ENCODE data around the gene CLBA1. TPM values are rescaled to one million over a fixed set of nuclear protein-coding genes. Genes with fewer than 3 reads are reported as not detected.

CLBA1 gene
- polyA plus RNA-seq, 2 donors = 6.5 to 8.3 TPM

DNA sequence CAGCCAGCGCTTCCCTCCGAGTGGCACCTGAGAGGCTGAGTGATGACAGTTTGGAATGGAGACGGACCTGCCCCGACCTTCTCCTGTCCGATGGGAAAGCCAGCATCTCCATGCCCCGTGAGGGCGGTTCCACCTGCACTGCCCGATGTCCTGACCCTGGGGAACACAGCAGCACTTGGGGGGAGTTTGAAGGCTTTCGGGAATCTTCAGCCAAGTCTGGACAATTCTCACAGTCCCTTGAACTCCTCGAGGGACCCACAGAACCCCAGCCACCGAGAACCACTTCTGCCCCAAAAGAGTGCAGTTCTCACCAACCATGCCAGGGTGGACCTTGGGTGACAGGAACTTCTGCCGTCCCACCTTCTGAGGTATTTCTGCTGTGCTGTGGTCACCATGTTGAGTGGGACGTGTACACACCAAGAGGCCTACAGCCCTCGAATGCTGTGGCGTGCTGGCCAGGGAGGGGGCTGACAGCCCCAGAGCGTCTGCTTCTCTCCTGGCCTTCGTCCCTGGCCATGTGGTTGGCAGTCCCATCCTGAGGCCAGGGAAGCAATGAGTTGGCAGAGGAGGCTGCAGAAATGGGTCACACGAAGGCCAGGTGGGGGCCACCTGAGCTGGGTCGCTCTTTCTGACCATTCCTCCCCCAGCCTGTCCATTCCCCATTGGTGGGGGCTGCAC is 1.0 kb downstream of the CLBA1 start:
- Histone ChIP-seq H3K9me3 (ENCODE audit: control insufficient read depth in 2 of 2, insufficient read depth in 1 of 2, low read depth in 1 of 2, low read length in 1 of 2) (no peaks in the 10 kb centered on the region), H3K36me3 (ENCODE audit: control insufficient read depth in 2 of 2, insufficient read depth in 2 of 2, low read length in 1 of 2) (peaks cover 0 to 7% of the 10 kb centered on the region in 2 donors), H3K27me3 (ENCODE audit: control insufficient read depth in 1 of 2, insufficient read depth in 2 of 2, low read length in 2 of 2) (no peaks in the 10 kb centered on the region), H3K4me3 (ENCODE audit: low read depth in 1 of 2, low read length in 2 of 2) (peak overlapping the region; percentile 76 to 81), H3K4me1 (ENCODE audit: control insufficient read depth in 2 of 2, insufficient read depth in 2 of 2, low read length in 1 of 2) (peaks cover 9 to 15% of the 10 kb centered on the region in 2 donors), H3K27ac (ENCODE audit: low read depth in 2 of 2, low read length in 1 of 2) (no peak overlapping the region)
- WGBS, 2 donors = 48 to 58% methylated on average over 19 of the region's 19 CpGs

DNA sequence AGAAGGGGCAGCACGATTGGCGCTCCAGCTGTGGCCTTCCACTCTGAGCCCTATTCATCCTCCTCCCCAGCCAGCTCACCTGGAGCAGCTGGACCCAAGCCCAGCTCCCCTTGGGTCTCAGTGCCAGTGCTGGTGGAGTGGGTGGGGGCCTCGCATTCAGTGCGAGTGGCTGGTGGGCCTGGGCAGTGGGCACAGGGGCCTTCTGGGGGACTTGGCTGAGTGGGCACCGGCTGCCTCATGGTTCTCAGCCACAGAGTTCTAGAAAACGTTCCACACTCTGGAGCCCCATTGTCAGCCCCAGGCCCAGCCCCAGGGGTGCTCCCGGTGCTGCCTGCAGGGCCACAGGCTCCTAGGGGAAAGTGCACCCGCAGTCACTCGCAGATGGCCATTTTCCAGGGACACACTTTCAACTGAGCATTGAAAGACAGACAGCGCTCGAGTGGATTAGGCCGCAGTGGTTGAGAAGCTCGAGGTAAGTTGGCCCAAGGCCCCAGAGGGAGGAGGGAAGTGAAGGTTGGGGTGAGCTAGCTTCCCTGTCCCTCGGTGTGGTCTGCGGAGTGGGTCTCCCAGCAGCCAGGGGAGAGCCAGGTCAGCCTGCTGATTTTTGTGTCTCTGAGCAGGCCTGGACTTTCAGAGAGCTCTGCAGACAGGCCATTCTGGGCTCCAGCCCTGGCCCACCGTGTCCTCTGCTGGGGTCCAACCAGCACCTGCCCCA is 3.8 kb downstream of the CLBA1 start:
- WGBS, 2 donors = 89% methylated on average over 16 of the region's 16 CpGs
- Histone ChIP-seq H3K4me1 (ENCODE audit: control insufficient read depth in 2 of 2, insufficient read depth in 2 of 2, low read length in 1 of 2) (peaks cover 9 to 11% of the 10 kb centered on the region in 2 donors), H3K36me3 (ENCODE audit: control insufficient read depth in 2 of 2, insufficient read depth in 2 of 2, low read length in 1 of 2) (peaks cover 0 to 21% of the 10 kb centered on the region in 2 donors), H3K27ac (ENCODE audit: low read depth in 2 of 2, low read length in 1 of 2) (no peak overlapping the region), H3K4me3 (ENCODE audit: low read depth in 1 of 2, low read length in 2 of 2) (no peak overlapping the region), H3K27me3 (ENCODE audit: control insufficient read depth in 1 of 2, insufficient read depth in 2 of 2, low read length in 2 of 2) (no peaks in the 10 kb centered on the region), H3K9me3 (ENCODE audit: control insufficient read depth in 2 of 2, insufficient read depth in 1 of 2, low read depth in 1 of 2, low read length in 1 of 2) (no peaks in the 10 kb centered on the region)

DNA sequence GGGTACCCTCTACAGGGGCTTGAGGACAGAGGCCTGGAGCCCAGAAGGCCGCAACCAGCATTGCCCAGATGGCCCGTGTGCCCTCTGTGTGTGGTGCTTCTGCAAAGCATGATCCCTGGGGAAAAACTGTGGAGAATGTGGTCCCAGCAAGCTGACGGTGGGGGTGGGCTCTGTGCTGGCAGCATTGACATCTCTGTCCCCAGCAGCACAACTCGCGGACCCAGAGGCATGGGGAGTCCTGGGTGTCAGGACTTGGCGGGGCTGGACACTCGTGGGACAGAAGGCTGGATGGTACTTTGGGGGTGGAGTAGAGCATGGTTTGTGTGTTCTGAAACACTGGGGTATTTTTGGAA is 4.3 kb downstream of the CLBA1 start:
- 88 to 90% methylated on average over 7 of the region's 7 CpGs for WGBS, 2 donors

DNA sequence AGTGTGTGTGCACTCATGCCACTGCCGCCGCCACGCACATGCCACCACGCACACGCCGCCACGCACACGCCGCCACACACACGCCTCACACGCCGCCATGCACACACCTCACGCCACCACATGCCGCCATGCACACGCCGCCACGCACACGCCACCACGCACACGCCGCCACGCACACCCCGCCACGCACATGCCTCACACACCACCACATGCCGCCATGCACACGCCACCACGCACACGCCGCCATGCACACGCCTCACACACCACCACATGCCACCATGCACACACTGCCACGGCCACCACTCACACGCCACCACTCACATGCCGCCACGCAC is 6.3 kb downstream of the CLBA1 start:
- no peak overlapping the region for H3K27ac ChIP-seq (ENCODE audit: low read depth in 2 of 2, low read length in 1 of 2)
- no peaks in the 10 kb centered on the region for H3K9me3 ChIP-seq (ENCODE audit: control insufficient read depth in 2 of 2, insufficient read depth in 1 of 2, low read depth in 1 of 2, low read length in 1 of 2)
- peaks cover 8 to 33% of the 10 kb centered on the region in 2 donors for H3K36me3 ChIP-seq (ENCODE audit: control insufficient read depth in 2 of 2, insufficient read depth in 2 of 2, low read length in 1 of 2)
- WGBS, 2 donors = 98% methylated on average over 33 to 34 of the region's 34 CpGs
- H3K4me3 ChIP-seq (ENCODE audit: low read depth in 1 of 2, low read length in 2 of 2) = no peak overlapping the region
- no peaks in the 10 kb centered on the region for H3K27me3 ChIP-seq (ENCODE audit: control insufficient read depth in 1 of 2, insufficient read depth in 2 of 2, low read length in 2 of 2)
- no peaks in the 10 kb centered on the region for H3K4me1 ChIP-seq (ENCODE audit: control insufficient read depth in 2 of 2, insufficient read depth in 2 of 2, low read length in 1 of 2)

More for the DNA sequence above, 4.3 kb downstream of the CLBA1 start:
- H3K27me3 ChIP-seq (ENCODE audit: control insufficient read depth in 1 of 2, insufficient read depth in 2 of 2, low read length in 2 of 2) = no peaks in the 10 kb centered on the region
- peaks cover under 1 to 21% of the 10 kb centered on the region in 2 donors for H3K36me3 ChIP-seq (ENCODE audit: control insufficient read depth in 2 of 2, insufficient read depth in 2 of 2, low read length in 1 of 2)
- no peak overlapping the region for H3K27ac ChIP-seq (ENCODE audit: low read depth in 2 of 2, low read length in 1 of 2)
- H3K4me3 ChIP-seq (ENCODE audit: low read depth in 1 of 2, low read length in 2 of 2) = no peak overlapping the region
- H3K9me3 ChIP-seq (ENCODE audit: control insufficient read depth in 2 of 2, insufficient read depth in 1 of 2, low read depth in 1 of 2, low read length in 1 of 2) = no peaks in the 10 kb centered on the region
- peaks cover 9 to 10% of the 10 kb centered on the region in 2 donors for H3K4me1 ChIP-seq (ENCODE audit: control insufficient read depth in 2 of 2, insufficient read depth in 2 of 2, low read length in 1 of 2)

DNA sequence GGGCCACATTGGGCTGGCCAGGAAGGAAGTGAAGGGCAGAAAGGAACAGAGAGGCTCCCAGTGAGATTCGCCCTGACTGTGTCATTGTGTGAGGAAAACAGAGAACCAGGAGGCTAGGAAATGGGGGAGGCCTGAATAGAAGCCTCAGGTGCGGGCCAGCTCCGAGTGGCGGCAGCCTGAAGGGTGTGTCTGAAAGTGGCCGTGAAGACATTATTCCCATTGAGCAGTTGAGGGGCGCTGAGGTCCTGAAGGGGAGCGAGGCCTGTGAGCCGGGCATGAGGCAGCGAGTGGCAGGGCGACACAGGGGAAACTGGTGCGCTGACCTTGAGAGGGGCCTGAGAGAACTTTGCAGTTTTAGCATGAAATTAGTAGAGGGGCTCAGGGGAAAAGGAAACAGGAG is 6.9 kb downstream of the CLBA1 start:
- H3K9me3 ChIP-seq (ENCODE audit: control insufficient read depth in 2 of 2, insufficient read depth in 1 of 2, low read depth in 1 of 2, low read length in 1 of 2) = no peaks in the 10 kb centered on the region
- 94 to 96% methylated on average over 11 of the region's 11 CpGs for WGBS, 2 donors
- H3K27ac ChIP-seq (ENCODE audit: low read depth in 2 of 2, low read length in 1 of 2) = no peak overlapping the region
- no peaks in the 10 kb centered on the region for H3K27me3 ChIP-seq (ENCODE audit: control insufficient read depth in 1 of 2, insufficient read depth in 2 of 2, low read length in 2 of 2)
- H3K4me1 ChIP-seq (ENCODE audit: control insufficient read depth in 2 of 2, insufficient read depth in 2 of 2, low read length in 1 of 2) = no peaks in the 10 kb centered on the region
- H3K36me3 ChIP-seq (ENCODE audit: control insufficient read depth in 2 of 2, insufficient read depth in 2 of 2, low read length in 1 of 2) = peaks cover 8 to 33% of the 10 kb centered on the region in 2 donors
- H3K4me3 ChIP-seq (ENCODE audit: low read depth in 1 of 2, low read length in 2 of 2) = no peak overlapping the region

DNA sequence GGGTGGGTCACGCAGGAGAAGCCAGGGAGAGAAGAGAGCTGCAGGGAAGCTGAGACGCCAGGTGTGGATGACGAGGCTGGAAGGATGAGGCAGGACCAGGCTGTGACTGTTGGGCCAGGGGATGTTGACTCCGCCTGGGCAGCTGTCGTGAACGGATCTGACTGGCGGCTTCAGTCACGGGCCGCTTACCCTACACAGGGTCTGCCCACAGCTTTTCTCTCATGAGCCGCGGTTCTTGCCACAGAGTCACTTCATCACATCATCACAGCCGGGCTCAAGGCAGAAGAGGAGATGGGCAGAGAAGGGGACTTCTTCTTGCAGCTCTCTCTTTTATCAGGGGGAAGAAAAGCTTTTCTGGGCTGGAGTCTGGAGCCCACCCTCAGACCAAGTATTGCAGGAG is 7.7 kb downstream of the CLBA1 start:
- H3K4me3 ChIP-seq (ENCODE audit: low read depth in 1 of 2, low read length in 2 of 2) = no peak overlapping the region
- peaks cover 8 to 33% of the 10 kb centered on the region in 2 donors for H3K36me3 ChIP-seq (ENCODE audit: control insufficient read depth in 2 of 2, insufficient read depth in 2 of 2, low read length in 1 of 2)
- H3K27ac ChIP-seq (ENCODE audit: low read depth in 2 of 2, low read length in 1 of 2) = no peak overlapping the region
- WGBS, 2 donors = 92 to 95% methylated on average over 12 of the region's 12 CpGs
- no peaks in the 10 kb centered on the region for H3K27me3 ChIP-seq (ENCODE audit: control insufficient read depth in 1 of 2, insufficient read depth in 2 of 2, low read length in 2 of 2)
- no peaks in the 10 kb centered on the region for H3K9me3 ChIP-seq (ENCODE audit: control insufficient read depth in 2 of 2, insufficient read depth in 1 of 2, low read depth in 1 of 2, low read length in 1 of 2)
- H3K4me1 ChIP-seq (ENCODE audit: control insufficient read depth in 2 of 2, insufficient read depth in 2 of 2, low read length in 1 of 2) = no peaks in the 10 kb centered on the region

DNA sequence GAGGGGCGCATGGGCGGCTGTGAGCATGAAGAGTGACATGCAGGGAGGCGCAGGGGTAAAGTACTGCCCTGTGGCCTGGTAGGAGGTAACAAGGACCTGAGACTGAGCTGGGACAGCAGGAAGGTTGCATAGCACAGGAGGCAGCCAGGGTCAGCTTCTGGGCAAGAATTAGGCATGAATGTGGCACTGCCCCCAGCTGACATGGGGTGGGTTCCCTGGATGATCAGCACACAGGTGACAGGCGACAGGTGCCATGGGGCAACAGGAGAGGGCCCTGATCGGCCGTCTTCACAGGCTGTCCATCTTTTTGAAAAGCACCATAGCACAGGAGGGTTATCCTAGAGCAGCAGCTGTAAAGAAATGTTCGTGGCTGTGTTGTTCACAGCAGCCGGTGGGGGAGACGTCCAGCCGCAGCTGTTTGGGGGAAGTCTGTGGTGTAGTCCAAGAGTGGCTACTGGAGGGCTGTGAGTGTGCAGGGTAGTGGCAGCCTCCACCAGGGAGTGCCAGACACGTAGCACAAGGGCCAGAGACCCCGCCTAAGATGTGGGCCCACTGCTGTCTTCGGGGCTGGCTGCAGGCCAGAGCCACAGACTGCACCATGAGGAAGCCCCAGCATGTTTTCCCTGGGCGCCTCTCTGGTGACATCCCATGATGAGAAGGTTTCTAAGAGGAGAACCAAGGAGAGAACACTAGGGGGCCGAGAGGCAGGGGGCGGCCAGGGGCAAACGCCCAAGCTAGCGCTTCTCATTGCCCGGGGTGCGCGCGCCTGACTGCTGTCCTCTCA is 8.4 kb downstream of the CLBA1 start:
- Histone ChIP-seq H3K27ac (ENCODE audit: low read depth in 2 of 2, low read length in 1 of 2) (no peak overlapping the region), H3K9me3 (ENCODE audit: control insufficient read depth in 2 of 2, insufficient read depth in 1 of 2, low read depth in 1 of 2, low read length in 1 of 2) (no peaks in the 10 kb centered on the region), H3K27me3 (ENCODE audit: control insufficient read depth in 1 of 2, insufficient read depth in 2 of 2, low read length in 2 of 2) (no peaks in the 10 kb centered on the region), H3K4me3 (ENCODE audit: low read depth in 1 of 2, low read length in 2 of 2) (no peak overlapping the region), H3K36me3 (ENCODE audit: control insufficient read depth in 2 of 2, insufficient read depth in 2 of 2, low read length in 1 of 2) (peaks cover 8 to 33% of the 10 kb centered on the region in 2 donors), H3K4me1 (ENCODE audit: control insufficient read depth in 2 of 2, insufficient read depth in 2 of 2, low read length in 1 of 2) (peaks cover 0 to 4% of the 10 kb centered on the region in 2 donors)
- 85% methylated on average over 22 of the region's 22 CpGs for WGBS, 2 donors

DNA sequence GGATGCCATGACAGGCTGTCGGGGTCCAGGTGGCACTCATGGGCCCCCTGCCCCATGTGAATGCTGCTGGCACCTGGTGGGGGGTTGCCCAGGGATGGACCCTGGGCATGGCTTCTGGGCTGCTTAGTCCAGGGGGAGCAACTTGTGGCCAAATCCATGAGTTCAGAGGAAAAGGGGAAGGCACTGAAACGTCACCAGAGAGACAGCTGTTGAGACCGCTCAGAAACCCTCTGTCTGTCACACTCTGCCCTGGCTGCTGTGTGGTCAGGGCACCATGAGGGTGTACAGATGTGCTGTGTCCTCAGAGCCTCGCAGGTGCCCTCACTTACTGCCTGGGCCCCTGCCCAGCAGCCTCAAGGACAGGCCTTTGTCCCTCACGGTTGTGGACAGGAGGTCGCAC is 9.4 kb downstream of the CLBA1 start:
- Histone ChIP-seq H3K27me3 (ENCODE audit: control insufficient read depth in 1 of 2, insufficient read depth in 2 of 2, low read length in 2 of 2) (no peaks in the 10 kb centered on the region), H3K36me3 (ENCODE audit: control insufficient read depth in 2 of 2, insufficient read depth in 2 of 2, low read length in 1 of 2) (peaks cover 8 to 28% of the 10 kb centered on the region in 2 donors), H3K4me1 (ENCODE audit: control insufficient read depth in 2 of 2, insufficient read depth in 2 of 2, low read length in 1 of 2) (peaks cover 0 to 6% of the 10 kb centered on the region in 2 donors), H3K9me3 (ENCODE audit: control insufficient read depth in 2 of 2, insufficient read depth in 1 of 2, low read depth in 1 of 2, low read length in 1 of 2) (peaks cover 0 to 3% of the 10 kb centered on the region in 2 donors), H3K4me3 (ENCODE audit: low read depth in 1 of 2, low read length in 2 of 2) (no peak overlapping the region), H3K27ac (ENCODE audit: low read depth in 2 of 2, low read length in 1 of 2) (no peak overlapping the region)
- 79 to 90% methylated on average over 6 of the region's 6 CpGs for WGBS, 2 donors

DNA sequence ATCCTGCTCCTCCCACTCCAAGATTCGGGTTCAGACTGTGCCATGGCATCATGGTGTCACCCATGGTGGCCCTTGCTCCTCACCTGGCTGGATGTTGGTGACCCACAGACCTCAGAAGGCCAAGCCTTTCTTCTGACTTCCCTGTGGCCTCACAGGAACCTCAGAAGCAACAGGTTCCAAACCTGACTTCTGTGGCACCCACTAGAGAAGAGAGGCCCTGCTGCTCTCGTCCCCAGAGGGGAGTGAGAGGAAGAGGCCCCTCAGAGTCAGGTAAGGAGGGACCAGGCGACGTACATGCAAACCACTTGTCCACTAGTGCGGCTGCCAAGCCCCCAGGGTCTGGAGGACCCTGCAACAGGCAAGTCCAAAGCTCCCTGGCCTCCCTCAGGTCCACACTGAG is 10.4 kb downstream of the CLBA1 start:
- WGBS, 2 donors = 93 to 94% methylated on average over 5 of the region's 5 CpGs
- H3K36me3 ChIP-seq (ENCODE audit: control insufficient read depth in 2 of 2, insufficient read depth in 2 of 2, low read length in 1 of 2) = peaks cover 8 to 27% of the 10 kb centered on the region in 2 donors
- peaks cover 0 to 6% of the 10 kb centered on the region in 2 donors for H3K4me1 ChIP-seq (ENCODE audit: control insufficient read depth in 2 of 2, insufficient read depth in 2 of 2, low read length in 1 of 2)
- H3K27ac ChIP-seq (ENCODE audit: low read depth in 2 of 2, low read length in 1 of 2) = no peak overlapping the region
- no peak overlapping the region for H3K4me3 ChIP-seq (ENCODE audit: low read depth in 1 of 2, low read length in 2 of 2)
- no peaks in the 10 kb centered on the region for H3K27me3 ChIP-seq (ENCODE audit: control insufficient read depth in 1 of 2, insufficient read depth in 2 of 2, low read length in 2 of 2)
- peaks cover 0 to 3% of the 10 kb centered on the region in 2 donors for H3K9me3 ChIP-seq (ENCODE audit: control insufficient read depth in 2 of 2, insufficient read depth in 1 of 2, low read depth in 1 of 2, low read length in 1 of 2)

Data from esophagus (tissue), 2 donors.